Motor neuron (in vitro differentiated cells): ENCODE data around the gene HES5. TPM values are rescaled to one million over a fixed set of nuclear protein-coding genes. Genes with fewer than 3 reads are reported as not detected.

Source experiments
- ATAC-seq, 8 experiments: fragments of 200-7000 bp; cut with Tn5 transposase; replicated peaks in 6 of 8; 2 replicates each; pipeline ENCODE4 v1.8.0; 2021; ENCODE audit warnings: mild to moderate bottlenecking in 8 of 8, moderate library complexity in 8 of 8
- H3K27ac ChIP-seq, 2 donors: fragments of 250-450 bp; sonication (Bioruptor Pico); 2 replicates each; pipeline ENCODE4 v1.9.0; 2021; ENCODE audit warnings: antibody characterized with exemption in 2 of 2, mild to moderate bottlenecking in 2 of 2, moderate library complexity in 1 of 2
- H3K4me1 ChIP-seq, 2 donors: fragments of 250-450 bp; sonication (Bioruptor Pico); replicated peaks in 1 of 2; 2 replicates each; pipeline ENCODE4 v1.6.1; 2021; ENCODE audit warnings: antibody characterized with exemption in 2 of 2, mild to moderate bottlenecking in 2 of 2, moderate library complexity in 1 of 2
- H3K4me3 ChIP-seq, 5 donors: fragments of 250-450 bp; sonication (Bioruptor Pico); 2 replicates each; pipeline ENCODE4 v1.9.0; 2021; ENCODE audit warnings: antibody characterized with exemption in 5 of 5, mild to moderate bottlenecking in 5 of 5, moderate library complexity in 4 of 5
- WGBS, 10 experiments: fragments of 450-650 bp; shearing (Covaris generic); methylation state at CpG; one replicate each; pipeline ENCODE4 v1.0.0; 2022; 5-methylcytosine and 5-hydroxymethylcytosine counted together
- in situ Hi-C, 9 experiments: fragments of 400-800 bp; cut with MboI; loops; one replicate each; pipeline ENCODE4 v1.15.0; 2021; ENCODE audit warnings: low sequenced_read_pairs in 9 of 9, low pct_unique_long_range_greater_than_20kb in 2 of 9; ENCODE audit not compliant: unreplicated experiment in 9 of 9
- total RNA-seq, 8 experiments: library from RNA; unstranded; fragments of 300-600 nt; gene quantifications; 2 replicates each; pipeline versions ENCODE4 v1.2.3 to v1.2.4, GENCODE V29; 2022

The HES5 gene
- total RNA-seq, 8 experiments from 2014 or later: 0.71 to 238 (median 36.3) TPM; not detected in 2

- H3K4me3 ChIP-seq: no peak overlapping the region
- peaks cover 71 to 73% of the 10 kb centered on the region in 2 donors for H3K4me1 ChIP-seq
- WGBS, 10 experiments: 43 to 90% (median 70%) methylated on average over 2 to 6 of the region's 11 CpGs; no CpG with 5 or more reads in 6 of the 10 experiments
- H3K27ac ChIP-seq: no peak overlapping the region
- in situ Hi-C loops: loop anchor here in 3 of 9 experiments (25.0 kb wide), 2 partner anchors 96 to 121 kb away; partner anchors contain the start of gene PEX10 (in 2 of the 3)
- peak in 3 of 8 experiments; percentile 5 to 22 (median 11) for ATAC-seq
Measured at GRCh38 chr1:2533365-2533764, 3.3 kb upstream of the HES5 start.

- peak overlapping the region in 1 of 2 donors; percentile 6 for H3K27ac ChIP-seq
- in situ Hi-C loops: loop anchor here in 3 of 9 experiments (25.0 kb wide), 2 partner anchors 95 to 120 kb away; partner anchors contain the start of gene PEX10 (in 2 of the 3)
Measured at GRCh38 chr1:2532485-2533160, 2.6 kb upstream of the HES5 start.

GRCh38 chr1:2530513-2531361, 674 bp upstream of the HES5 start:
- in situ Hi-C loops: loop anchor here in 3 of 9 experiments (25.0 kb wide), 2 partner anchors 93 to 118 kb away; partner anchors contain the start of gene PEX10 (in 2 of the 3)
- Histone ChIP-seq H3K4me3 (peak overlapping the region; percentile 32 to 90 (median 40)), H3K4me1 (peaks cover 78 to 81% of the 10 kb centered on the region in 2 donors), H3K27ac (peak overlapping the region; percentile 27 to 58)
- 0 to 70% (median 17%) methylated on average over 2 to 17 of the region's 30 CpGs; no CpG with 5 or more reads in 5 of the 10 experiments for WGBS, 10 experiments
- ATAC-seq: no peak

More at GRCh38 chr1:2532485-2533160, 2.6 kb upstream of the HES5 start:
- ATAC-seq: peak in 5 of 8 experiments; percentile 1 to 33 (median 13)
- peaks cover 76 to 78% of the 10 kb centered on the region in 2 donors for H3K4me1 ChIP-seq
- WGBS, 10 experiments: 39 to 52% methylated on average over 6 to 7 of the region's 23 CpGs; no CpG with 5 or more reads in 8 of the 10 experiments
- no peak overlapping the region for H3K4me3 ChIP-seq

- 6 to 67% (median 20%) methylated on average over 3 to 25 of the region's 84 CpGs; no CpG with 5 or more reads in 4 of the 10 experiments for WGBS, 10 experiments
- in situ Hi-C loops: loop anchor here in 3 of 9 experiments (25.0 kb wide), 2 partner anchors 92 to 117 kb away; partner anchors contain the start of gene PEX10 (in 2 of the 3)
- H3K4me3 ChIP-seq: peak overlapping the region; percentile 32 to 90 (median 40)
- peaks cover 74 to 77% of the 10 kb centered on the region in 2 donors for H3K4me1 ChIP-seq
- ATAC-seq: peak in 2 of 8 experiments; percentile 3 to 4
- H3K27ac ChIP-seq: peak overlapping the region; percentile 50 to 80
Measured at GRCh38 chr1:2528966-2529783, 888 bp downstream of the HES5 start.

DNA sequence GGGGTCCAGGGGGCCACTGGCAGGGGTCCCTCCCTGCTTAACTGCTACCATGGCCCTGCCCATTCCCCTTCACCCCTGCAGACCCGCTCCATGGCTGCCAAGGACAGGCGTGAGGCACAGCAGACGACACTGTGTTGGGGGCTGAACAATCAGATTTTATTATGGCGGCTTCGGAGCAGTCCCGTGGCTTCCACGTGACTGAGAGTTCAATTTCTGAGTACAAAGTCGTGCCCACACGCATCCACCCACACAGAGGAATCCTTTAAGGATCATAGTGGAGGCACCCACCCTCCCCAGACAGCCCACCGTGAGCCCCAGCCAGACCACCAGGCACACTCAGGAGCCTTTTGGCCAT, 1.5 kb downstream of the HES5 start:
- ATAC-seq: no peak
- 0% methylated on average over 1 of the region's 10 CpGs; no CpG with 5 or more reads in 9 of the 10 experiments for WGBS, 10 experiments
- peaks cover 74 to 77% of the 10 kb centered on the region in 2 donors for H3K4me1 ChIP-seq
- peak overlapping the region; percentile 32 to 90 (median 40) for H3K4me3 ChIP-seq
- in situ Hi-C loops: loop anchor here in 3 of 9 experiments (25.0 kb wide), 2 partner anchors 91 to 116 kb away; partner anchors contain the start of gene PEX10 (in 2 of the 3)
- H3K27ac ChIP-seq: peak overlapping the region; percentile 50 to 80

GRCh38 chr1:2528016-2528415, 2.0 kb downstream of the HES5 start:
- in situ Hi-C loops: loop anchor here in 3 of 9 experiments (25.0 kb wide), 2 partner anchors 91 to 116 kb away; partner anchors contain the start of gene PEX10 (in 2 of the 3)
- Histone ChIP-seq H3K27ac (peak overlapping the region in 1 of 2 donors; percentile 80), H3K4me3 (peak overlapping the region; percentile 32 to 90 (median 40)), H3K4me1 (peaks cover 71 to 73% of the 10 kb centered on the region in 2 donors)
- no peak for ATAC-seq
- 20 to 100% (median 62%) methylated on average over 1 to 7 of the region's 12 CpGs; no CpG with 5 or more reads in 4 of the 10 experiments for WGBS, 10 experiments

DNA sequence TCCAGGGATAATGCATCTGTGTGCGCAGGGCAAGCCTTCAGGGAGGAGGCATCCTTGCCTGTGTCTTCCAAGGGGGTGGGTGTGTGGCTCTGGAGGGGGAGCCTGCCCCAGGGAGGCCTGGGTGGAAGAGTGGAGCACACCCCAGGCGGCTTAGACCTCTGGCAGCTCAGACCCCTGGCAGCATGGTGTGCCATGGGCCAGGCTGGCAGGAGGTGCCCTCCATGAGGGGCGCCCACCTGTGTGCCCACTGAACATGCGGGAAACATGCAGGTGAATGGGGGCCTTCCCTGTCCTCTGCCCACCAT, 2.6 kb downstream of the HES5 start:
- in situ Hi-C loops: loop anchor here in 3 of 9 experiments (25.0 kb wide), 2 partner anchors 90 to 115 kb away; partner anchors contain the start of gene PEX10 (in 2 of the 3)
- ATAC-seq: no peak
- H3K4me1 ChIP-seq: peaks cover 66 to 68% of the 10 kb centered on the region in 2 donors

DNA sequence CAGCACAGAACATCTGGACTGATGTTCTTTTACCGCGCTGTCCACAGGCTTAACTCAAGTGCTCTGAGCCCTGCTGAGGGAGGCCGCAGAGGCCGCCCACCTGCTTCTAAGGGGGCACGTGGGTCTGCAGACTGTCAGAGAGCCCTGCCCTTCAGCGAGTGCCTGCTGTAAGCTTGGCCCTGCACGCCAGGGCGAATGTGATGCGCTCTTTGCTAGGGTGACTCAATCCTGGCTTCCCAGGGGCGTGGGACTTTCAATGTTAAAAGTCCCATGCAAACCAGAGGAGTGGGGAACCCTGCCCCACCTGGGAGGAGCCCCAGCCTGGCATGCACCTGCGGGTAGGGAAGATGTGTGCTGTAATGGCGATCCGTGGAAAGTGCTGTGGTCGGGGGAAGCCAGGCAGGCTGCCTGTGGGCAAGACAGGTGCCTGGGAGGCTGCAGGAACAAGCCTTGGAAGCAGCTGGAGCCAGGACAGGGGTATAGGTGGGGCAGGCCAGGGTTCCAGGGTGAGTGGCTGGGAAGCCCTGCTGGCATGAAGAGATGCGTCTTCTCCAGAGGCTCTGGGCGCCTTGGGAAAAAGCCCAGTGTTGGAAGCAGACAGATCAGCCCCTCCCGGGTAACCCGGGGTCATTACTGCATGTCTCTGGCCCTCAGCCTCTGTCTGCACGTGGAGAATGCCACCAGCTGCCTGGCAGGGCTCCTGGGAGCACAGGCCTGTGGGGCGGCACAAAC, 3.1 kb downstream of the HES5 start:
- Histone ChIP-seq H3K4me3 (peak overlapping the region; percentile 60 to 91 (median 80)), H3K4me1 (peaks cover 60 to 63% of the 10 kb centered on the region in 2 donors), H3K27ac (peak overlapping the region; percentile 97 to 98)
- peak; percentile 38 to 55 (median 44) for ATAC-seq
- WGBS, 10 experiments: 0 to 26% (median 0%) methylated on average over 1 to 6 of the region's 20 CpGs; no CpG with 5 or more reads in 5 of the 10 experiments
- in situ Hi-C loops: loop anchor here in 3 of 9 experiments (25.0 kb wide), 2 partner anchors 90 to 115 kb away; partner anchors contain the start of gene PEX10 (in 2 of the 3)

More for the DNA sequence above, 2.6 kb downstream of the HES5 start:
- 50% methylated on average over 1 of the region's 4 CpGs; no CpG with 5 or more reads in 9 of the 10 experiments for WGBS, 10 experiments
- no peak overlapping the region for H3K27ac ChIP-seq
- peak overlapping the region in 4 of 5 donors; percentile 32 to 90 (median 48) for H3K4me3 ChIP-seq

DNA sequence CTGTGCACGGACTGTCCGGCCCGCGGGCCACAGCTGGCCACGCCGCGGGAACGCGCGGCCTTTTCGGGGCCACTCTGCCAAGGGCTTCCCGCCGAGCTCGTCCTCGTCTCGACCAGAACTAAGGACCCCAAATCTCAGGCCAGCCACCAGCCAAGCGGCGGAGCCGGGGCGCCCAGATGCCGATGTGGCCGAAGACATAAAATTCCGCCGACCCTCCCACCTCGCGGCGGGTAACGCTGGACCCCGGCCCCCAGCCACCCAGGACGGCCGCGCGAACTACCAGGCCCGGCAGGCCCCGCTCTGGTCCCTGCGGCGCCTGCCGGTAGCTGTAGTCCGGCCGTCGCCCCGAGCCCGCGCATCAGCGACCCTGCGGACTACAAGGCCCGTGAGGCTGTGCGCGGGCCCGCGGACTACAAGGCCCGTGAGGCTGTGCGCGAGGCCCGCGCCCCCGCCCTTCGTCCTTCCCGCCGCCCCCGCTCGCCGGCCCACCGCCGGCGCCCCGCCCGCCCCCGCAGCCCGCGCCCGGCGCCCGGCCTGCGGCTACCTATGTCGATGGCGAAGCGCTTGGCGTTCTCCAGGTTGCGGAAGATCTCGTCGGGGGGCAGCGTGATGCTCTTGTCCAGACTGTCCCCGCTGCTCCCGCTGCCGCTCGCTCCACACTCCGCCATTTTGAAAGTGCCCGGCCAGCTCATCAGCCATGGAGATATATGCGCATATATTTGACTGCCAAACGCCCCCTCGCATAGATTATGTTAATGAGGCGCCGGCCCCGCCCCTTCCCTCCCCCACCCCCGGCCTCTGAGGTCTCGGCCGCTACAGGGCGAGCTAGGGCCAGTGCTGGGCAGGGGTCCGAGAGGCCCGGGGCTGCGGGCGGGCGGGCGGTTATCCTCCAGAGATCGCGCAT, 3.9 kb downstream of the HES5 start, which contains the start of gene PANK4:
Gene PANK4 (minus strand): TSS at position 677 of the 904 bp plus-strand sequence. CDS start 9 bp downstream, at position 668.
- peak within 1 kb of the TSS; percentile 97 to 98 for H3K27ac ChIP-seq
- WGBS, 10 experiments: 0% methylated on average over 7 to 17 of the region's 107 CpGs; no CpG with 5 or more reads in 8 of the 10 experiments
- H3K4me1 ChIP-seq: peaks cover 52 to 55% of the 10 kb centered on the region in 2 donors
- in situ Hi-C loops: loop anchor here in 3 of 9 experiments (25.0 kb wide), 2 partner anchors 89 to 114 kb away; partner anchors contain the start of gene PEX10 (in 2 of the 3)
- H3K4me3 ChIP-seq: peak within 1 kb of the TSS; percentile 60 to 91 (median 80)
- peak; percentile 76 to 94 (median 78) for ATAC-seq

DNA sequence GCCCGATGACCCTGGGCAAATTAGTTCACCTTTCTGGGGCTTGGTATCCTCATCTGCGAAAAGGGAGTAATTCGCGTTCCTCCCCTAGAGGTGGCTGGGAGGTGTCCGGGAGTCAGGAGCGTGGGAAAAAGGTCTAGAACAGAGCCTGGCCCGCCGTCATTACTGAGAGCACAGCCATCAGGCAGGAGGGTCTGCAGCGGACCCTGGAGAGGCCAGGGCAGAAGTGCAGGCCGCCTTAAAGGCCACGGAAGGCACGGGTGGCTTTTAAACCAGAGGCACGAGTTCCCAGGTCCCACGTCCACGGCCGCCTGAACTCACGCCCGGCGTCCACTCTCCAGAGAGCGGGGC, 4.5 kb downstream of the HES5 start:
- ATAC-seq: no peak

More for the DNA sequence above, 4.5 kb downstream of the HES5 start:
- peak overlapping the region; percentile 60 to 91 (median 80) for H3K4me3 ChIP-seq
- in situ Hi-C loops: loop anchor here in 3 of 9 experiments (25.0 kb wide), 2 partner anchors 88 to 113 kb away; partner anchors contain the start of gene PEX10 (in 2 of the 3)
- H3K27ac ChIP-seq: peak overlapping the region; percentile 97 to 98
- 0 to 6% (median 1%) methylated on average over 1 to 19 of the region's 20 CpGs; no CpG with 5 or more reads in 3 of the 10 experiments for WGBS, 10 experiments
- peaks cover 46 to 48% of the 10 kb centered on the region in 2 donors for H3K4me1 ChIP-seq
